ENCODE data around the gene PDCL2.

- TF ChIP-seq, protein P1, sequence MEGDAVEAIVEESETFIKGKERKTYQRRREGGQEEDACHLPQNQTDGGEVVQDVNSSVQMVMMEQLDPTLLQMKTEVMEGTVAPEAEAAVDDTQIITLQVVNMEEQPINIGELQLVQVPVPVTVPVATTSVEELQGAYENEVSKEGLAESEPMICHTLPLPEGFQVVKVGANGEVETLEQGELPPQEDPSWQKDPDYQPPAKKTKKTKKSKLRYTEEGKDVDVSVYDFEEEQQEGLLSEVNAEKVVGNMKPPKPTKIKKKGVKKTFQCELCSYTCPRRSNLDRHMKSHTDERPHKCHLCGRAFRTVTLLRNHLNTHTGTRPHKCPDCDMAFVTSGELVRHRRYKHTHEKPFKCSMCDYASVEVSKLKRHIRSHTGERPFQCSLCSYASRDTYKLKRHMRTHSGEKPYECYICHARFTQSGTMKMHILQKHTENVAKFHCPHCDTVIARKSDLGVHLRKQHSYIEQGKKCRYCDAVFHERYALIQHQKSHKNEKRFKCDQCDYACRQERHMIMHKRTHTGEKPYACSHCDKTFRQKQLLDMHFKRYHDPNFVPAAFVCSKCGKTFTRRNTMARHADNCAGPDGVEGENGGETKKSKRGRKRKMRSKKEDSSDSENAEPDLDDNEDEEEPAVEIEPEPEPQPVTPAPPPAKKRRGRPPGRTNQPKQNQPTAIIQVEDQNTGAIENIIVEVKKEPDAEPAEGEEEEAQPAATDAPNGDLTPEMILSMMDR (IDR thresholded peaks at IDR 0.05): no peak
- TF ChIP-seq EZH2 (IDR thresholded peaks at IDR 0.05; ENCODE audit: borderline replicate concordance, insufficient read depth, low read depth, low read length, poor library complexity, severe bottlenecking): no peak
These were observed 61.4 kb downstream of the PDCL2 start for GRCh38 chr4:55530691-55531090.
